Right renal cortex interstitium (tissue), 3 donors: ENCODE results near the gene HPCAL1. TPM values are rescaled to one million over a fixed set of nuclear protein-coding genes. Genes with fewer than 3 reads are reported as not detected.
"Not testable (repeated sequence)": the region's sequence is repeated elsewhere in the genome, so short reads cannot be mapped to it uniquely, and the experiment has no call there.

Experiments
- DNase-seq, 3 donors: peaks; one replicate each; pipeline ENCODE4 v3.0.0-alpha.2; 2013; ENCODE audit warnings: low read depth in 3 of 3, low spot score in 2 of 3
- polyA plus RNA-seq, 3 donors: library from polyadenylated mRNA; unstranded; fragments of 120-200 nt; gene quantifications; one replicate each; pipeline ENCODE4 v1.2.1, GENCODE V29; 2013; ENCODE audit not compliant: insufficient read length in 3 of 3

Gene HPCAL1
- 10 to 100 TPM; 21.5 to 29.6 (median 22.8) TPM for polyA plus RNA-seq

GRCh38 chr2:10302479-10303180 is at the start of gene HPCAL1:
Gene HPCAL1, plus strand, starts transcription at chr2:10302904. Its CDS starts 116,854 bp downstream, at chr2:10419758.
- DNase-seq: peak in 1 of 3 donors; percentile 58

GRCh38 chr2:10253596-10254372 is 48.9 kb upstream of the HPCAL1 start:
- DNase-seq: no peak

- no peak for DNase-seq
These were observed 48.1 kb upstream of the HPCAL1 start for GRCh38 chr2:10254373-10255188.

DNA sequence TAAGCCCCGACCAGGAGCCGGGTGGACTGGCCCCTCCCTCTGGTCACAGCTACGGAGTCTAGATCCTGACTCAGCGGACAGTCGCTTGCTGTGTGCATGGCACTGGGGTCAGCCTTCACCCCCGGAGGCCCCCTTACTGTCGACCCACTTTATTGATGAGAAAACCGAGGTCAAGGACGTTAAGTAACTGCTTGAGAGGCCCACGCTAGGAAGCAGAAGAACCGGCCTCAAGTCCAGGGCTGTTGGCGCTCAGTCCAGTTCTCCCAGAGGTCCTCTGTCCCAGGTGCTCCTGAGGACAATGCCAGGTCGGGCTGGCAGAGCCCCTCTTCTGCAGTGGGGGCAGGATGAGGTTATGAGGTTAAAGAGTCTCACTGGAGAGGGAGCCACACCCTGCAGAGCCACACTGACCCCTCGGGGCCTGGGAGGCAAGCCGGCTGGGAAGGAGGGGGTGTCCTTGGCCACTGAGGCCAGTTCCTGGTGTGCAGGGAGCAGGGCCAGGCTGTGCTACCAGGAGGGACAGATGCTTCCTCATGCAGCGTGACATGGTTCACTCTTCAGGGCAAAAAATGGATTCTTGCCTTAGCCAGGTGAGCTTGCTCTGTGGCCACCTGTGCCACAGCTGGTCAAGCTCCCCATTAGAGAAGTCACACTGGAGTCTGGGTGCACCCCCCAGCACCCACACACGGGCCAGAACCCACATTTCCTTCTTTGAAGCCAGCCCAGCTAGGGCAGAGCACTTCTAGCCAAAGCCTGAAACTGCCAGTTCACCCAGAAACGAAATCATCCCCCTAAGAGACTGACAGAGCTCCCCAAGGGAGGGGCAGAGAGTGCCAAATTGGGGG is 47.3 kb upstream of the HPCAL1 start:
- DNase-seq: no peak

GRCh38 chr2:10256031-10256514 is 46.6 kb upstream of the HPCAL1 start:
- DNase-seq: no peak

DNA sequence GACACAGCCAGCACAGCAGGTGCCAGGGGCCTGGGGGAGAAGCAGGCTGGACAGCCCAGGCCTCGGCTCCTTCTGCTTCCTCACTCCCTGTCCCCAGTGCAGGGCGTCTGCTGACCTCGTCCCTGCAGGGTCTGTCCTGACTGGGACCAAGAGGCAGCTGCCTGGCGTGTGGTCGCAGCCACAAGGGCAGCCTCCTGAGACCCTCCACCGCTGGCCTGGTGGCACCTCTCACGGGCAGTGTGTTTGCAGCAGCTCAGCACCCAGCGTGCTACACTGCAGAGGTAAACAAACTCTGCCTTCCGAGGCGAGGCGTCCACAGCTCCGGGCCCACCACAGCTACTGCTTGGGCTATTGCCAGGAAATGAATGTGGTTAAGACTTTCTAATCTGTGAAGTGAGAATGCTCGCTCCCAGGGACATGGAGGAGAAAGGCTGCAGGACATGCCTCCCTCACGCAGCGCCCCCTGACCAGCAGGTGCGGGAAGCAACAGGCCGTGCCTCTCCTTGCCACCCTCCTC is 46.1 kb upstream of the HPCAL1 start:
- no peak for DNase-seq

DNA sequence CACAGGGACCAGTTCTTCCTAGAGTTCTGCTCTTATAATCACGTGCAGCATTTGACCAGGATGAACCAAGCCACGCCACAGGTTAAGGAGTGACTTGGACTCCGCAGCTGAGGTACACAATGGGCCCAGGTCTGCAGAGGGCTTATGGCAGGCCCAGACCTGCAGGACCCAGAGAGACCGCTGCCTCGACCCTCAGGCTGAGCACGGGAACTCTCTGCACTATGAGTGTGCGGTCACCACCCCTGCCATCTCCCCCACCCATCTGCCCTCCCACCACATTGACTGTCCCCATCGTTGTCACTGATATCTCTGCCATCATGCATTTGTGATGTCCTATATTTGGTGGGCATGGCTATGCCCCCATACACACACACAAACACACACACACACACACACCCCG is 45.7 kb upstream of the HPCAL1 start:
- DNase-seq: no peak

DNA sequence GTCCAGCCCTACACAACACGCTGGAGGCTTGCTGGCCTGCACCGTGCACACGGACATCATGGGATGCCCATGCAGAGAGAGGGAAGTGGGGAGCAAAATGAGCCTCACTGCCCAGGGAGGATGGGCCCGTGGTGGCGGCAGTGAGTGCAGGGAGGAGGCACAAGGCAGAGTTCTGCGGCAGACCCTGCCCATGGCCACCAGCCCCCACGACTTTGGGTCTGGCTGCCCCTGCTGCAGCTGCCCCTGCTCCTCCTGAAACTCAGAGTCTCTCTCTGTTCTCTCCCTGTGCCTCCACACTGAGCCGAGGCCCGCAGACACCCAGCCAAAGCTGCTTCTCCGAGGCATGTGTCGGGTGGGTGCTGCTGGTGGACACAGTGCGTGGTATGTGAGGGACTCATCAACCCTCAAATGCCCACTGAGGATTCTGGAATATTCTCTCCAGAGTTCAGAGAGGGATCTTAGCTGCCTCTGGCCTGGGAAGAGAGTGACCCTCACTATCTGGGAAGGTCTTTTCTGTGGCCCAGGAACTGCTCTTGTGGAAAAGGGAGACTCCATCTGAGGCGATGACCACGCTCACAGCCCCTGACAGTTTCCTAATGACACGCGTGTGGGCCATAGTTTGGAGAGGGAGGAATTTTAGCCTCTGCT is 45.1 kb upstream of the HPCAL1 start:
- no peak for DNase-seq

DNA sequence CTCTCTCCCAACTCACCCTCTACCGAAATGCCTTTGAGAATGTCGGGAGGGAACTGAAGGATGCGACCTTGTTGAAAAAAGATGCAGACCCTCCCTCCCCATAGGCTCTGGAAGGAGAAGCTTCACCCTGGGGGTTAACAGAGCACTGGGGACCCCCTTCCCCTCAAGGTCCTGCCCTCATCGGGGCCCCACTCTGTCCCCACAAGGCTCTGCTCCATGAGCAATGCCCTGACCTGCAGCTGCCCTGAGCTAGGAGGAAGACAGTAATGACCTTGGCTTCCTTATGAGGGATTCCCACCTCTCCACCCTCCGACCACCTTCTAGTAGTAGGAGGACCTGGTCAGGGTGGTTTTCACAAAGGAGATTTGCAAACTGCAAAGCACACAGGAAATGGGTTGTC is 44.4 kb upstream of the HPCAL1 start:
- no peak for DNase-seq

DNA sequence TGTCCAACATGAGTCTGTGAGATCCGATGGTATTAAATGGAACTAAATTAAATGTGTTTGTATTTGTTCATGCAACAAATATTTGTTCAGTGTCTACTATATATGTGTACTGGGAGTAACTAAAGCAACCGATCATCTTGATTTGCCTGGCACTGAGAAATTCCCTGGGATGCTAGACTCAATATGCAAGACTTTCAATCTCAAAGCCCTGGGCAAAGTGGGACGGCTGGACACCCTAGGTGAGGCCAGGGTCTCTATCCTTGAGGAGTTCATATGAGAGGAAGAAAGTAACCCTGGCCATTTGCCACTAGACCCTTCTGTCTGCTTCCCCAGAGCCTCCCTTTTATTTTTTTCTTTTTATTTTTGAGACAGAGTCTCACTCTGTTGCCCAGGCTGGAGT is 44.0 kb upstream of the HPCAL1 start:
- no peak for DNase-seq

DNA sequence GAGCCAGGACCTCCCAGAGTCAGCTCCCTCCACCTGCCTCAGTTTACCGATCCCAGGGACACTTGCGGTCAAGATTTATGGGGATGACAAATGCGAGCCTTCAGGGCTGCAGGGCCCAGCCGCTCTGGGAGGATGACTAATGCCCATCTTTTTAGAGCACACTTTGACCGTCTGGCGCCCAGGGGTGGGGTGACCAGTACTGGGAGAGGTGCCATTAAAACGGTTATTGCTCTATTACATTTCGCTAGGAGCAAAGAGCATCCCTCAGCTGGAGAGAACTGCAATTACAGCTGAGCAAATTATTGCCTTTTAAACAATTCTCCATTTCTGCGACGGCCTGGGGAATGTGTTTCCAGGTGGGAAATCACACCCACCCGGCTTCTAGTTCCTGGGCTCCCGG is 42.6 kb upstream of the HPCAL1 start:
- no peak for DNase-seq

GRCh38 chr2:10263526-10263925 is 39.2 kb upstream of the HPCAL1 start:
- not testable (repeated sequence) for DNase-seq

DNA sequence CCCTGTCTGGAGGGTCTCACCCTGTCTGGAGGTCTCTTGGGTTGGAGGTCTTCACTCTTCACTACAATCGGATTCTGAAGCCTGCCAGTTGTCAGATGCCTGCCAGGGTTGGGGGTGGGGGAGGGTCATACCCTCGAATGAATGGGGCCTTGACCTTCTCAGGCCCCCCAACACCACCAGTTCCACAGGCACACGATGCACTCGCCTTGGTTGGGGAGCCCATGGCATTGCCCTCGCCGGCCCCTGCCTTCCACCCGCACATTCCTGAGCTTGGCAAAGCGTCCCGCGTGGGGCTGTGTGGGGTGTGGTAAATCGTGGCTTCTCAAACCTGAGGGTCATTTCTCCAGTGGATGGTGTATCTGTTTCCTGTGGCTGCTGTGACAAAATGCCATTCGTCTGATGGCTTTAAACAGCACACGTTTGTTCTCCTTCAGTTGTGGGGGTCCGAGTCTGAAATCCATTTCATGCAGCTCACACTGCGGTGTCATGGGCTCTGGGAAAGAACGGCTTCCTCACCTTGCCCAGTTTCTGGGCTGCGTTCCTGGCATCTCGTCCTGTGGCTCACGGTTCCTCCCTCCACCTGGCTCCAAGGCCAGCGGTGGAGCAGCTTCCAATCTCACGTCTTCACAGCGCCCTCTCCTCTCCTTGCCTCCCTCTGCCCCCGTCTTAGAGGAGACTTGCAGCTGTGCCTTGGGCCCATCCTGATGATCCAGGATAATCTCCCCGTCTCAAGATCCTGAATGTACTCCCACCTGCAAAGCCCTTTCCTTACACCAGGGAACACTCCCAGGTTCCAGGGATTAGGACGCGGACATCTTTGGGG is 38.0 kb upstream of the HPCAL1 start:
- DNase-seq: no peak

- no peak for DNase-seq
These were observed 37.2 kb upstream of the HPCAL1 start for GRCh38 chr2:10265329-10266132.

DNA sequence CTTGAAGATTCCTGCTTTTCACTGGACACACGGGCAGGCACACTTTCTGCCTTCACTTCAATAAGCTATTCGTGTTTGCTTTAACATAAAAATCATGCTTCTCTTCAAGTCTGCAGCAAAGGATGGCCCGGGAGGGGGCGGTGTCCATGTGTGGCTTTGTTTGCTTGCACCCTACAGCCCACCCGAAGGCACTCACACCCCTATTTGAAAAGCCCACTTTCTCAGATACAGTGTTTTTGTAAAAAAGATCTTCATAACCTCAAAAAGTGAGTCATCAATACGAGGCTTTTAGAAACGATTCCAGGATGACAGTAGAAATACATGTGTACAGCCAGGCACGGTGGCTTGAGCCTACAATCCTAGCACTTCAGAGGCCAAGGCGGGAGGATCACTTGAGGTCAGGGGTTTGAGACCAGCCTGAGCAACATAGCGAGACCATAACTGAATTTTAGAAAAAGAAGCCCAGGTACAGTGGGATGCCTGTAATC is 36.5 kb upstream of the HPCAL1 start:
- DNase-seq: no peak

DNA sequence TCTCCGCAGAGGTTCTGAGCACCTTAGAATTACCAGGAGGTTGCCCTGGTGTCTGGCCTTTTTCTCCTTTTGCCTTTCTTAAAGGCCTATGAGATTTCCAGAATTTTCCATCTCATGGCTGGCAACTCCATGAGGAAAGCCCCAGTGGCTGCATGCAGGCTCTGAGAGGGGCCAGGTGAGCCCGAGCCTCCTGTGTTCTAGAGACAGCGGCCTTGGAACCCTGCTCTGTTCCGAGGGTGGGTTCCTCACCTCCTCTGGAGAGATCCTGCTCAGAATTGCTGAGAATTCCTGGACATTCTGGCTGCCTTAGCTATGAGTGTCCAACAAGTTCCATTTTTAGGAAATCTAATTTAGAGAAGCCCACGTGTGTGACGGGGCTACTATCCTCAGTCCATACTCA is 35.7 kb upstream of the HPCAL1 start:
- DNase-seq: no peak

GRCh38 chr2:10267551-10268465 is 34.9 kb upstream of the HPCAL1 start:
- DNase-seq: no peak
